Gastroesophageal sphincter (tissue), 4 donors: Measurements from ENCODE around the gene CFAP74. TPM values are rescaled to one million over a fixed set of nuclear protein-coding genes. Genes with fewer than 3 reads are reported as not detected.

Experiments used
- ATAC-seq: fragments of 150-250 bp; one replicate; pipeline ENCODE4 v1.9.1; 2016; ENCODE audit warnings: mild to moderate bottlenecking, moderate library complexity
- H3K27ac ChIP-seq, 4 donors: fragments of 200-600 bp; sonication (generic) in 3 of 4; 1 replicate in 3 of 4; 2 replicates in 1 of 4; pipeline ENCODE4 v1.5.1; 2016 to 2019
- H3K27me3 ChIP-seq: fragments of 200-600 bp; sonication (generic); one replicate; pipeline ENCODE4 v1.5.1; 2019
- H3K36me3 ChIP-seq, 2 donors: fragments of 200-600 bp; sonication (generic); one replicate each; pipeline ENCODE4 v1.5.1; 2019; ENCODE audit warnings: control low read depth in 1 of 2
- H3K4me1 ChIP-seq, 3 donors: fragments of 200-600 bp; sonication (generic); 1 replicate in 2 of 3; 2 replicates in 1 of 3; pipeline ENCODE4 v1.5.1; 2016 to 2019; ENCODE audit warnings: control low read depth in 2 of 3
- H3K4me3 ChIP-seq, 2 donors: fragments of 200-600 bp; sonication (generic); one replicate each; pipeline ENCODE4 v1.5.1; 2019; ENCODE audit warnings: mild to moderate bottlenecking in 1 of 2, moderate library complexity in 1 of 2
- H3K9me3 ChIP-seq, 3 donors: fragments of 200-600 bp; sonication (generic); one replicate each; pipeline ENCODE4 v1.5.1; 2017 to 2019; ENCODE audit warnings: control low read depth in 2 of 3
- CTCF ChIP-seq, 4 experiments: fragments of 200-600 bp in 2 of 4; fragments of 450-650 bp in 2 of 4; sonication (generic) in 1 of 4; IDR thresholded peaks; one replicate each; pipeline ENCODE4 v1.5.1; 2017 to 2019; ENCODE audit warnings: antibody characterized with exemption in 4 of 4, mild to moderate bottlenecking in 2 of 4, moderate library complexity in 2 of 4
- EP300 ChIP-seq: sonication (generic); formaldehyde crosslinking; IDR thresholded peaks from one replicate; pipeline ENCODE4 v1.6.1; 2017; ENCODE audit warnings: antibody characterized with exemption, mild to moderate bottlenecking
- POLR2A ChIP-seq, 2 donors: fragments of 450-650 bp; IDR thresholded peaks; one replicate each; pipeline ENCODE4 v1.6.1; 2017; ENCODE audit warnings: antibody characterized with exemption in 2 of 2, mild to moderate bottlenecking in 2 of 2, moderate library complexity in 1 of 2
- POLR2AphosphoS5 ChIP-seq: sonication (generic); formaldehyde crosslinking; IDR thresholded peaks from one replicate; pipeline ENCODE4 v1.6.1; 2017; ENCODE audit warnings: antibody characterized with exemption
- WGBS, 2 donors: methylation state at CpG; one replicate each; pipeline ENCODE4 v1.1.5; 2018; ENCODE audit warnings: low coverage in 1 of 2; 5-methylcytosine and 5-hydroxymethylcytosine counted together
- total RNA-seq, 4 donors: library from RNA; depleted of rRNA; stranded (reverse); fragments of >200 nt; gene quantifications; one replicate each; pipeline ENCODE4 v1.1.0, GENCODE V29; 2016

Gene CFAP74
- total RNA-seq, 4 donors from 2014 or later: 0.12 TPM; not detected in 3

- 71 to 80% methylated on average over 8 of the region's 8 CpGs for WGBS, 2 donors
- Histone ChIP-seq H3K9me3 (no peaks in the 10 kb centered on the region), H3K4me3 (no peak overlapping the region), H3K36me3 (no peaks in the 10 kb centered on the region), H3K27ac (no peak overlapping the region), H3K4me1 (peaks cover 0 to 7% (median 0%) of the 10 kb centered on the region in 3 donors), H3K27me3 (peaks cover 75% of the 10 kb centered on the region)
- ATAC-seq: no peak
- no peak for TF ChIP-seq CTCF (IDR thresholded peaks at IDR 0.05)
- TF ChIP-seq EP300: no peak
- TF ChIP-seq POLR2A (IDR thresholded peaks at IDR 0.05): no peak
- no peak for TF ChIP-seq POLR2AphosphoS5
Observed at GRCh38 chr1:1994536-1994935, 9.1 kb downstream of the CFAP74 start.

DNA sequence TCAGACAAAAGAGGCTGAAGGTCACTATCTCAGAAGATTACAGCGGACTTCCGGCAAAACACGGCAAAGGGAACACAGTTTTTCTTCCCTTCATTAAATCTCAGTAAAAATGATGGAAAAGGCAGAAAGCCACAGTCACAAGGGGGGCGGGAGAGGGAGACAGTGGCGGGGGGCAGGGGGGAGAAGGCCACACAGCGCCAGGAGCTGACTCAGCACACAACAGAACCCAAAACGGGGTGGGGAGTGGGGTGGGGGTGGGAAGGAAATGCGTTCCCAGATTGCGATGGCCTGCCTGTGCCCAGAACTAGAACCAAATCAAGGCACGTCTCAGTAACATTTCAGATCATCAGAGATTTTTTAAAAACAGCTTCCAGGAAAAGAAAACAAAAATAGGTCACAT is 13.4 kb downstream of the CFAP74 start:
- H3K27ac ChIP-seq: peak overlapping the region in 3 of 4 donors; percentile 51 to 61 (median 51)

GRCh38 chr1:1989789-1990188 is 13.8 kb downstream of the CFAP74 start:
- Histone ChIP-seq H3K27me3 (peaks cover 78% of the 10 kb centered on the region), H3K27ac (peak overlapping the region in 3 of 4 donors; percentile 51 to 61 (median 51)), H3K9me3 (no peaks in the 10 kb centered on the region), H3K4me1 (peaks cover 0 to 7% (median 0%) of the 10 kb centered on the region in 3 donors), H3K4me3 (no peak overlapping the region), H3K36me3 (no peaks in the 10 kb centered on the region)
- WGBS, 2 donors: 42 to 44% methylated on average over 6 to 8 of the region's 9 CpGs
- TF ChIP-seq POLR2AphosphoS5 (no peak), CTCF (IDR thresholded peaks at IDR 0.05) (no peak), EP300 (no peak), POLR2A (IDR thresholded peaks at IDR 0.05) (no peak)
- ATAC-seq: no peak

More for the DNA sequence above, 13.4 kb downstream of the CFAP74 start:
- H3K36me3 ChIP-seq: no peaks in the 10 kb centered on the region
- no peak overlapping the region for H3K4me3 ChIP-seq
- TF ChIP-seq POLR2AphosphoS5 (no peak), CTCF (IDR thresholded peaks at IDR 0.05) (no peak), EP300 (no peak), POLR2A (IDR thresholded peaks at IDR 0.05) (no peak)
- H3K27me3 ChIP-seq: peaks cover 78% of the 10 kb centered on the region
- peaks cover 0 to 7% (median 0%) of the 10 kb centered on the region in 3 donors for H3K4me1 ChIP-seq
- ATAC-seq: peak; percentile 55
- no peaks in the 10 kb centered on the region for H3K9me3 ChIP-seq
- WGBS, 2 donors: 18 to 26% methylated on average over 4 to 8 of the region's 10 CpGs

- Histone ChIP-seq H3K4me3 (no peak overlapping the region), H3K27me3 (peaks cover 80% of the 10 kb centered on the region), H3K9me3 (no peaks in the 10 kb centered on the region), H3K4me1 (peaks cover 0 to 7% (median 0%) of the 10 kb centered on the region in 3 donors), H3K36me3 (no peaks in the 10 kb centered on the region), H3K27ac (peak overlapping the region in 3 of 4 donors; percentile 51 to 61 (median 51))
- WGBS, 2 donors: 17 to 20% methylated on average over 6 to 16 of the region's 22 CpGs
- ATAC-seq: no peak
- TF ChIP-seq EP300 (no peak), CTCF (IDR thresholded peaks at IDR 0.05) (no peak), POLR2A (IDR thresholded peaks at IDR 0.05) (no peak), POLR2AphosphoS5 (no peak)
Observed at GRCh38 chr1:1989102-1989542, 14.5 kb downstream of the CFAP74 start.
